Esophagus squamous epithelium (tissue), 5 donors: Measurements from ENCODE around the gene STX8. TPM values are rescaled to one million over a fixed set of nuclear protein-coding genes. Genes with fewer than 3 reads are reported as not detected.

Experiments used
- DNase-seq: peaks from one replicate; lab custom pipeline; 2025; lab: John Stamatoyannopoulos, UW
- H3K27ac ChIP-seq, 4 donors: fragments of 200-600 bp; sonication (generic); one replicate each; pipeline ENCODE4 v1.5.1; 2016 to 2019; ENCODE audit warnings: mild to moderate bottlenecking in 1 of 4
- H3K27me3 ChIP-seq, 4 donors: fragments of 200-600 bp; sonication (generic); 1 replicate in 3 of 4; 2 replicates in 1 of 4; pipeline versions ENCODE4 v1.5.1 to v1.6.0; 2017 to 2021; ENCODE audit warnings: antibody characterized with exemption in 1 of 4
- H3K36me3 ChIP-seq, 3 donors: fragments of 200-600 bp; sonication (generic); one replicate each; pipeline ENCODE4 v1.5.1; 2016 to 2019
- H3K4me1 ChIP-seq, 3 donors: fragments of 200-600 bp; sonication (generic); one replicate each; pipeline ENCODE4 v1.5.1; 2017 to 2019
- H3K4me3 ChIP-seq, 4 donors: fragments of 200-600 bp; sonication (generic); 1 replicate in 3 of 4; 2 replicates in 1 of 4; pipeline ENCODE4 v1.5.1; 2016 to 2019; ENCODE audit warnings: mild to moderate bottlenecking in 2 of 4, moderate library complexity in 1 of 4
- H3K9me3 ChIP-seq, 3 donors: fragments of 200-600 bp; sonication (generic); one replicate each; pipeline ENCODE4 v1.5.1; 2016 to 2019
- POLR2A ChIP-seq, 4 donors: fragments of 450-650 bp; IDR thresholded peaks; one replicate each; pipeline ENCODE4 v1.6.1; 2017; ENCODE audit warnings: antibody characterized with exemption in 4 of 4, mild to moderate bottlenecking in 4 of 4, moderate library complexity in 3 of 4
- WGBS, 2 donors: methylation state at CpG; one replicate each; pipeline ENCODE4 v1.1.5; 2018; 5-methylcytosine and 5-hydroxymethylcytosine counted together
- intact Hi-C: fragments of 100-400 bp; cut with DNase I; formaldehyde crosslinking; loops from one replicate; pipeline ENCODE4 v1.15.0; 2022
- total RNA-seq, 4 donors: library from RNA; depleted of rRNA; stranded (reverse); fragments of >200 nt; gene quantifications; one replicate each; pipeline ENCODE4 v1.1.0, GENCODE V29; 2016
- TF ChIP-seq, protein P1 (sequence below), 6 experiments: fragments of 450-650 bp in 4 of 6; fragments of 200-600 bp in 2 of 6; sonication (generic) in 2 of 6; IDR thresholded peaks; one replicate each; pipeline ENCODE4 v1.5.1; 2016 to 2019; ENCODE audit warnings: antibody characterized with exemption in 6 of 6, mild to moderate bottlenecking in 4 of 6, moderate library complexity in 4 of 6
- donor health status: DM: yes; HTN: yes; CAD: no.

Gene STX8
- total RNA-seq, 4 donors from 2014 or later = 31.8 to 66.4 (median 46.5) TPM

GRCh38 chr17:9332132-9332494 is 243.5 kb downstream of the STX8 start:
- peaks cover 0 to 17% (median 11%) of the 10 kb centered on the region in 3 donors for H3K9me3 ChIP-seq

DNA sequence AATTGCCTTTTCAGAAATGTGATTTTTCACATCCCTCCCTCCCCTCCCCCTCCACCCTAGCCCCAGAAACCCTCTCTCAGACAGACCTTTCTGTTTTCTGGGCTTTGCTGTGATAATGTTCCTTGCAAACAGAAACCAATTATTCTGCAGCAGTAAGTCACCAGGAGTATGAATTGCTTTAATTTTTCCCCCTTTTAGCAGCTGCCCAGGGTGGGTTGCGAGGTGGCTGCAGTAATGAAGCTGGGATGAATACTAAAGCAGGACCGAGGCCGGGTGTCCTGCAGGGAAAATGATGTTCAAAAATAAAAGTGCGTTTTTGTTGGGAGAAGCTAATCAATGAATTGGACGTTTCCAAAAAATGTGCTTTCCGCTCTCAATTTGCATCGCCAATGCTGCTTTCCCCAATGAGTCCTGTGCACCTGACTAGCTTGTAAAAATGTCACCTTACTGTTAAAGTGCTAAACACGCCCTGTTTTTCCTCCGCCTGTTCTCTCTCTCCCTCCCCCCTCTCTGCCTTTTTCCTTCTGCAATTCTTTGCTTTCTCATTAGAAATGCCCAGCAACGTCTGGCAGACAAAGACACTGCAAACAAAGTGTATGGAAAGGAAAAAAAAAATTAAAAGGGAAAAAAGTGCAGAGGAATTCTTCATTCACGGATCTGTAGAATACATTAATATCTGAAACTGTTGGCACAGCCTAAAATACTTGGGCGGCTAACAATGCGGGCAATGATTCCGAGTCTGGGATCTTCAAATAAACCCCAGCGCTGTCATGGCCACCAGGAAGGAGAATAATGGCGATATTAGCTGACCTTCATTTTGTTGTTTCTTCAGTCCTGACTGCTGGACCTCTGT is 244.1 kb downstream of the STX8 start:
- Histone ChIP-seq H3K4me1 (no peaks in the 10 kb centered on the region), H3K4me3 (no peak overlapping the region), H3K36me3 (no peaks in the 10 kb centered on the region), H3K9me3 (peaks cover 0 to 17% (median 11%) of the 10 kb centered on the region in 3 donors), H3K27me3 (no peaks in the 10 kb centered on the region), H3K27ac (no peak overlapping the region)
- no peak for DNase-seq
- intact Hi-C loops = no loop called here
- WGBS, 2 donors = 82 to 86% methylated on average over 15 to 16 of the region's 16 CpGs
- TF ChIP-seq, protein P1, sequence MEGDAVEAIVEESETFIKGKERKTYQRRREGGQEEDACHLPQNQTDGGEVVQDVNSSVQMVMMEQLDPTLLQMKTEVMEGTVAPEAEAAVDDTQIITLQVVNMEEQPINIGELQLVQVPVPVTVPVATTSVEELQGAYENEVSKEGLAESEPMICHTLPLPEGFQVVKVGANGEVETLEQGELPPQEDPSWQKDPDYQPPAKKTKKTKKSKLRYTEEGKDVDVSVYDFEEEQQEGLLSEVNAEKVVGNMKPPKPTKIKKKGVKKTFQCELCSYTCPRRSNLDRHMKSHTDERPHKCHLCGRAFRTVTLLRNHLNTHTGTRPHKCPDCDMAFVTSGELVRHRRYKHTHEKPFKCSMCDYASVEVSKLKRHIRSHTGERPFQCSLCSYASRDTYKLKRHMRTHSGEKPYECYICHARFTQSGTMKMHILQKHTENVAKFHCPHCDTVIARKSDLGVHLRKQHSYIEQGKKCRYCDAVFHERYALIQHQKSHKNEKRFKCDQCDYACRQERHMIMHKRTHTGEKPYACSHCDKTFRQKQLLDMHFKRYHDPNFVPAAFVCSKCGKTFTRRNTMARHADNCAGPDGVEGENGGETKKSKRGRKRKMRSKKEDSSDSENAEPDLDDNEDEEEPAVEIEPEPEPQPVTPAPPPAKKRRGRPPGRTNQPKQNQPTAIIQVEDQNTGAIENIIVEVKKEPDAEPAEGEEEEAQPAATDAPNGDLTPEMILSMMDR (IDR thresholded peaks at IDR 0.05) = no peak
- TF ChIP-seq POLR2A (IDR thresholded peaks at IDR 0.05) = no peak

More at GRCh38 chr17:9332132-9332494, 243.5 kb downstream of the STX8 start:
- no peak overlapping the region for H3K4me3 ChIP-seq
- H3K27ac ChIP-seq = no peak overlapping the region
- no peak for TF ChIP-seq POLR2A (IDR thresholded peaks at IDR 0.05)
- TF ChIP-seq, protein P1 (IDR thresholded peaks at IDR 0.05) = no peak
- no peaks in the 10 kb centered on the region for H3K4me1 ChIP-seq
- H3K27me3 ChIP-seq = no peaks in the 10 kb centered on the region
- 82 to 84% methylated on average over 6 of the region's 6 CpGs for WGBS, 2 donors
- intact Hi-C loops = no loop called here
- no peaks in the 10 kb centered on the region for H3K36me3 ChIP-seq
- no peak for DNase-seq

- Histone ChIP-seq H3K4me3 (no peak overlapping the region), H3K4me1 (no peaks in the 10 kb centered on the region), H3K27me3 (no peaks in the 10 kb centered on the region), H3K36me3 (no peaks in the 10 kb centered on the region), H3K27ac (no peak overlapping the region), H3K9me3 (peaks cover 0 to 12% (median 11%) of the 10 kb centered on the region in 3 donors)
- DNase-seq = no peak
- WGBS, 2 donors = 93 to 96% methylated on average over 15 to 21 of the region's 21 CpGs
- no peak for TF ChIP-seq POLR2A (IDR thresholded peaks at IDR 0.05)
- TF ChIP-seq, protein P1 (IDR thresholded peaks at IDR 0.05) = no peak
- intact Hi-C loops = no loop called here
These were observed 244.9 kb downstream of the STX8 start for GRCh38 chr17:9330611-9331271.

DNA sequence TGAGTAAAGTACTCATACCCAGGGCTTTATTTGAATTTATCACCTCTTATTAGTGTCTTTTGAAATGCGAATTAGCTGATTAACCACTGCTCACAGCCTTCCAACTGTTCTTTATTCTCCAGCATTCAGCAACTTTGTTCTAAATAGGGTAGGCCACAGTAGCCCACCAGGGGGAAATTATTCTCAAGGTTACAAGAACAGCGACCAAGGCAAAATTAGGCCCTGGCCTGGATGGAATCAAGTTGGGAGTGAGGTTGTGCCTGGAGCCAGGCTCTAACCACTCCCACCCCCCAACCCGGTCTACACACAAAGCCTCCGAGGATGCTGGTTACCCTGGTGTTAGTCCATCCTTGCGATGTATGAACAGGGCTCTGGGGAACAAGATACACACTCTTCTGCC is 245.5 kb downstream of the STX8 start:
- Histone ChIP-seq H3K4me1 (no peaks in the 10 kb centered on the region), H3K4me3 (no peak overlapping the region), H3K27me3 (no peaks in the 10 kb centered on the region), H3K9me3 (peaks cover 0 to 10% (median 9%) of the 10 kb centered on the region in 3 donors), H3K27ac (no peak overlapping the region), H3K36me3 (no peaks in the 10 kb centered on the region)
- TF ChIP-seq, protein P1 (IDR thresholded peaks at IDR 0.05) = no peak
- TF ChIP-seq POLR2A (IDR thresholded peaks at IDR 0.05) = no peak
- intact Hi-C loops = no loop called here
- no peak for DNase-seq
- 88 to 93% methylated on average over 5 of the region's 5 CpGs for WGBS, 2 donors
